MG63 (cell line): ENCODE results near the gene ATG2B. TPM values are rescaled to one million over a fixed set of nuclear protein-coding genes. Genes with fewer than 3 reads are reported as not detected.

ENCODE experiments used
- DNase-seq: peaks from one replicate; pipeline ENCODE4 v3.0.0-alpha.2; 2020
- H3K27me3 ChIP-seq: fragments of 250-450 bp; sonication (Bioruptor Pico); 2 replicates; pipeline ENCODE4 v1.5.1; 2020; ENCODE audit warnings: mild to moderate bottlenecking, moderate library complexity
- H3K36me3 ChIP-seq: fragments of 250-450 bp; sonication (Bioruptor Pico); 2 replicates; pipeline ENCODE4 v1.5.1; 2020; ENCODE audit warnings: mild to moderate bottlenecking, moderate library complexity
- H3K4me3 ChIP-seq: fragments of 250-450 bp; sonication (Bioruptor Pico); 2 replicates; pipeline ENCODE4 v1.5.1; 2020; ENCODE audit warnings: mild to moderate bottlenecking, moderate library complexity
- H3K9me3 ChIP-seq: fragments of 250-450 bp; sonication (Bioruptor Pico); 2 replicates; pipeline ENCODE4 v1.5.1; 2020; ENCODE audit warnings: mild to moderate bottlenecking, moderate library complexity
- total RNA-seq: library from RNA; depleted of rRNA; stranded (reverse); fragments of >200 nt; shearing (Covaris generic); gene quantifications from 2 replicates; pipeline ENCODE4 v1.2.3, GENCODE V29; 2014; ENCODE audit warnings: low replicate concordance

ATG2B gene
- total RNA-seq, 1 experiment from 2014 or later, result 3.1 TPM

- Histone ChIP-seq H3K27me3 (no peaks in the 10 kb centered on the region), H3K4me3 (peak overlapping the region; percentile 56), H3K36me3 (no peaks in the 10 kb centered on the region), H3K9me3 (no peaks in the 10 kb centered on the region)
- DNase-seq, result no peak
Measured at GRCh38 chr14:96390965-96391292, 27.8 kb upstream of the ATG2B start.

- no peak for DNase-seq
- Histone ChIP-seq H3K4me3 (no peak overlapping the region), H3K27me3 (no peaks in the 10 kb centered on the region), H3K9me3 (no peaks in the 10 kb centered on the region), H3K36me3 (no peaks in the 10 kb centered on the region; the same call in 1 of the 2 replicates)
Measured at GRCh38 chr14:96385385-96385784, 22.2 kb upstream of the ATG2B start.

DNA sequence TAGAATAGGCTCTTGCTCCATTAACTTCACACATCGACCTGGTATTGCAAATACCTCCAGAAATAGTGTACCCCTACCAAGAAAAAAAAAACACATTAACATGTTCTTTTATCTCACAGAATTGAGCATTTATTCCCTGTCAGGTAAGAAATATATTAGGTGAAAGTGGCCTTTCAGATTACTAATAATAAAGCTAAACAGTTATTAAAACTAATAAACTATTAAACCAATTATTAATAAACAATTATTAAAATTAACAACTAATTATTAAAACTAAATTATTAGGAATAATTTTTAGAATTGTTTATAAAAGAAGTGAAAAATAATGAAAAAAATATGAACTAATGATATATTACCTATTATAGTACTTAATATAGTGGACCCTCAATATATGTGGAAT lies 21.6 kb upstream of the ATG2B start:
- Histone ChIP-seq H3K4me3 (no peak overlapping the region), H3K27me3 (no peaks in the 10 kb centered on the region), H3K9me3 (no peaks in the 10 kb centered on the region), H3K36me3 (no peaks in the 10 kb centered on the region; the same call in 1 of the 2 replicates)
- DNase-seq, result no peak

GRCh38 chr14:96384053-96384452 lies 20.9 kb upstream of the ATG2B start:
- Histone ChIP-seq H3K27me3 (no peaks in the 10 kb centered on the region), H3K4me3 (no peak overlapping the region), H3K9me3 (no peaks in the 10 kb centered on the region), H3K36me3 (no peaks in the 10 kb centered on the region; the same call in 1 of the 2 replicates)
- DNase-seq, result no peak

- H3K4me3 ChIP-seq, result no peak overlapping the region
- H3K27me3 ChIP-seq, result no peaks in the 10 kb centered on the region
- H3K9me3 ChIP-seq, result no peaks in the 10 kb centered on the region
- no peaks in the 10 kb centered on the region; the same call in 1 of the 2 replicates for H3K36me3 ChIP-seq
- no peak for DNase-seq
Measured at GRCh38 chr14:96383445-96383844, 20.3 kb upstream of the ATG2B start.

GRCh38 chr14:96380735-96381134 lies 17.6 kb upstream of the ATG2B start:
- Histone ChIP-seq H3K9me3 (no peaks in the 10 kb centered on the region), H3K4me3 (no peak overlapping the region), H3K36me3 (no peaks in the 10 kb centered on the region; the same call in 1 of the 2 replicates), H3K27me3 (no peaks in the 10 kb centered on the region)
- DNase-seq, result no peak

DNA sequence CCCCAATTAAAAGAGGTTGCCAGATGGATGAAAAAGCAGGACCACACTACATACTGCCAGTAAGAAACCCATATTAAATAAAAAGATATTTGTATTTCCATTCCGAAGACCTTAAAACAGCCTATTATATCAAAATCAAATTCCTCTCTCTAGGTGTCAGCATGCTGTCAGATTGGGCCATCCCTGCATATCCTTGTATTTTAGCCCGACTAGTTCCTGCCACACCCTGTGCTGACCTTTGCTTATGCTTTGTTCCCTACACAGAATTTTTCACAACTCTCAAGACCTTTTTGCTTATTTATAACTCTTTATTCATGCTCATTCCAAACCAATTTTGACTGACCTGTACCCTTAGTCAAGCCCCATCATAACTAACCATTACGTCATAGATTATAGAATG lies 13.0 kb upstream of the ATG2B start:
- H3K27me3 ChIP-seq, result no peaks in the 10 kb centered on the region
- no peaks in the 10 kb centered on the region for H3K36me3 ChIP-seq
- no peaks in the 10 kb centered on the region for H3K9me3 ChIP-seq
- no peak overlapping the region for H3K4me3 ChIP-seq
- no peak for DNase-seq

GRCh38 chr14:96373538-96373937 lies 10.4 kb upstream of the ATG2B start:
- H3K27me3 ChIP-seq, result no peaks in the 10 kb centered on the region
- H3K9me3 ChIP-seq, result no peaks in the 10 kb centered on the region
- DNase-seq, result no peak
- H3K4me3 ChIP-seq, result no peak overlapping the region
- no peaks in the 10 kb centered on the region for H3K36me3 ChIP-seq

GRCh38 chr14:96370528-96370927 lies 7.4 kb upstream of the ATG2B start:
- Histone ChIP-seq H3K9me3 (no peaks in the 10 kb centered on the region), H3K4me3 (no peak overlapping the region), H3K36me3 (no peaks in the 10 kb centered on the region), H3K27me3 (no peaks in the 10 kb centered on the region)
- DNase-seq, result no peak

DNA sequence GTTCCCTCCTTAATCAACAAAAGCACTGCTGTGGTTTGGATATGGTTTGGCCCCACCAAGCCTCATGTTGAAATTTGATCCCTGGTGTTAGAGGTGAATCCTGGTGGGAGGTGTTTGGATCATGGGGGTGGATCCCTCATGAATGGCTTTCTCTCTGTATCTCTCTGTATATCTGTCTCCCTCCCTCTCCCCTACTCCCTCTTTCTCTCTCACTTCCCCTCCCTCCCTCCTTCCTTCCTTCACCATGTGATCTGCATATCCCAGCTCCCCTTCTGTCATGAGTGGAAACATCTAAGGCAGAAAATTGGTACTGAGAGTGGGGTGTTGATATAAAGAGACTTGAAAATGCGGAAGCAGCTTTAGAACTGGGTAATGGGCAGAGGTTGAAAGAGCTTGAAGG lies 5.4 kb upstream of the ATG2B start:
- Histone ChIP-seq H3K4me3 (no peak overlapping the region), H3K9me3 (no peaks in the 10 kb centered on the region), H3K27me3 (no peaks in the 10 kb centered on the region), H3K36me3 (no peaks in the 10 kb centered on the region)
- no peak for DNase-seq

GRCh38 chr14:96364962-96365361 lies 1.8 kb upstream of the ATG2B start:
- Histone ChIP-seq H3K9me3 (no peaks in the 10 kb centered on the region), H3K36me3 (no peaks in the 10 kb centered on the region), H3K4me3 (peak overlapping the region; percentile 89; the same call in 1 of the 2 replicates), H3K27me3 (no peaks in the 10 kb centered on the region)
- no peak for DNase-seq

DNA sequence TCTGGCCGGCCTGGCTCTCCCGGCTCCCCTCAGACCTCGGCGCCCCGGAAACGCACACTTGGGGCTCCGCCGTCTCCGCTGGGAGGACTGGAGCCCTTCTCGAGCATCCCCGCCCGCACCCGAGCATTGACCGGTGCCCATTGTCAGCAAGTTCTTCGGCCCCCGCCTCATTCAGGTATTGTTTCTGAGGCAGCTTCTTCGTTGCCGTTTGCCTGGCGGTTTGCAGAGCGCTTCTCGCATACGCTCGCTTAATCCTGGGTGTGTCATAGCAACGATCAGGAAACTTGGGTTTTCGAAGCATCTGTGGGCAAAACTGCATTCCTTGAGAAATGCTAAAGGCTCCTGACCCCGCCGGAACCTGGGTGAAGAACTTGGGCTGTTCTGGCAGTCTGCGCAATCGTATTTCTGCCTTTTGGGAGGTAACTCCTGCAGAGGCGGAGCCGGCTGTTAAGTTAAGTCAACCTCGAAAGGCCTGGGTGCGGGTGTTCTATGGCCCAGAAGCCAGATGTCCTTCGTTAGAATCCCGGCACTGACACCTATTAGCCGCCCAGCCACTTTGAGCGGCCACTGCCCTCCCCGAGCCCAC lies 703 bp upstream of the ATG2B start:
- Histone ChIP-seq H3K4me3 (peak overlapping the region; percentile 89), H3K9me3 (no peaks in the 10 kb centered on the region), H3K36me3 (no peaks in the 10 kb centered on the region), H3K27me3 (no peaks in the 10 kb centered on the region)
- DNase-seq, result peak; percentile 23

GRCh38 chr14:96362071-96362964 lies 823 bp downstream of the ATG2B start:
- Histone ChIP-seq H3K27me3 (no peaks in the 10 kb centered on the region), H3K36me3 (no peaks in the 10 kb centered on the region), H3K4me3 (peak overlapping the region; percentile 89), H3K9me3 (no peaks in the 10 kb centered on the region)
- no peak for DNase-seq

- no peak for DNase-seq
- H3K9me3 ChIP-seq, result no peaks in the 10 kb centered on the region
- no peaks in the 10 kb centered on the region for H3K27me3 ChIP-seq
- H3K4me3 ChIP-seq, result no peak overlapping the region
- H3K36me3 ChIP-seq, result no peaks in the 10 kb centered on the region
Measured at GRCh38 chr14:96359959-96360358, 3.2 kb downstream of the ATG2B start.

DNA sequence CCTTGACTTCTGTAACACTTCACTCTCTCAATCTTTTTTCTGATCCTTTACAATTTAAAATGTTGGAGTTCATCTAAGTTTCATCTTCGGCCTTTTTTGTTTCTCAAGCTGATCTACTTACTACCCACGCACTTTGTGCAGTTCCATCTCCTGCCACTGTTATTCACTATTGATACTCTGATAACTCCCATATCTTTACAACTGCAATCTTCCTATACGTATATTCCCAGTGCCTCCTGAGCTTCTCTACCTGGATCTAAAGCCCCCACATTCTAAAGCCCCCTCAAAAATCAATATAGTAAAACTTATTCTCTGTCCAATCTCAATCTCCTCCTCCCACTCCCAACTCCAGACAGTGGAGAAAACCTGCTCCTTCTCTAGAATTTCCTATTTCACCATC lies 5.9 kb downstream of the ATG2B start:
- H3K4me3 ChIP-seq, result no peak overlapping the region
- H3K27me3 ChIP-seq, result no peaks in the 10 kb centered on the region
- DNase-seq, result no peak
- no peaks in the 10 kb centered on the region for H3K9me3 ChIP-seq
- H3K36me3 ChIP-seq, result no peaks in the 10 kb centered on the region

DNA sequence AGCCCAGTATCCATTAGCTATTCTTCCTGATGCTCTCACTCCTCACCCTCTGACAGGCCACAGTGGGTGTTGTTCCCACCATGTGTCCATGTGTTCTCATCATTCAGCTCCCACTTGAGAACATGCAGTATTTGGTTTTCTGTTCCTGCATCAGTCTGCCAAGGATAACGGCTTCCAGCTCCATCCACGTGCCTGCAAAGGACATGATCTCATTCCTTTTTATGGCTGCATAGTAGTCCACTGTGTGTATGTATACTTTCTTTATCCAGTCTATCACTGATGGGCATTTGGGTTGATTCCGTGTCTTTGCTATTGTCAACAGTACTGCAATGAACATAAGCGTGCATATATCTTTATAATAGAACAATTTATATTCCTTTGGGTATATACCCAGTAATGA lies 8.9 kb downstream of the ATG2B start:
- Histone ChIP-seq H3K27me3 (no peaks in the 10 kb centered on the region), H3K9me3 (no peaks in the 10 kb centered on the region), H3K36me3 (no peaks in the 10 kb centered on the region), H3K4me3 (no peak overlapping the region)
- DNase-seq, result no peak

DNA sequence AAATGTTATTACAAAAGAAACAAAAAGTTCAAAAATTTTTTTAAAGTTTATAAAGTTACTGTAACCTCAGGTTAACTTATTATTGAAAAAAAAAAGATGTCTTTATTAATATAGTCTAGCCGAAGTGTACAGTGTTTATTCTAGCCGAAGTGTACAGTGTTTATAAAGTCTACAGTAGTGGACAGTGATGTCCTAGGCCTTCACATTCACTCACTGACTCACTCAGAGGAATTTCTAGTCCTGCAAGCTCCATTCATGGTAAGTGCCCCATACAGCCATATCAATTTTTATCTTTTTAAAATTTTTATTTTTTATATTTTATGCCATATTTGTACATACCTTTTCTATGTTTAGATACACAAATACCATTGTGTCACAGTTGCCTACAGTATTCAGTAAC lies 10.4 kb downstream of the ATG2B start:
- H3K36me3 ChIP-seq, result no peaks in the 10 kb centered on the region
- H3K9me3 ChIP-seq, result no peaks in the 10 kb centered on the region
- no peak overlapping the region for H3K4me3 ChIP-seq
- DNase-seq, result no peak
- no peaks in the 10 kb centered on the region for H3K27me3 ChIP-seq

DNA sequence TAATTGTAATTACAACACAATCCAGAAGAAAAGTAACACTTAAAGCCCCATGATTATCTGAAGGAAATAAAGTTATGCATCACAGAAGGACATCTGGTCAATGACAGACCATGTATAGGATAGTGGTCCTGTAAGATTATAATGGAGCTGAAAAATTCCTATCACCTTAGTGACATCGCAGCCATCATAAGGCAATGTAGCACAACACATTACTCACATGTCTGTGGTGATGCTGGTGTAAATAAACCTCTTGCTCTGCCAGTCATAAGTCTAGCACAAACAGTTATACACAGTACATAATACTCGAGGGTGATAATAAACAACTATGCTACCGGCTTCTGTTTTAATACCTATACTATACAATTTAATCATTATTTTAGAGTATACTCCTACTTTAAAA lies 11.2 kb downstream of the ATG2B start:
- Histone ChIP-seq H3K9me3 (no peaks in the 10 kb centered on the region), H3K36me3 (no peaks in the 10 kb centered on the region), H3K27me3 (no peaks in the 10 kb centered on the region), H3K4me3 (no peak overlapping the region)
- DNase-seq, result no peak
